Stimulated activated CD4-positive, alpha-beta T cell treated with anti-CD3 and anti-CD28 coated beads, TNF-alpha, amount 100 ng/mL, for 4 hours (primary cell): ENCODE results near the gene TMEM17.

ENCODE experiments used
- DNase-seq, 3 experiments: peaks; one replicate each; pipeline ENCODE4 v3.0.0-alpha.2; 2020; ENCODE audit warnings: low read depth in 3 of 3

The TMEM17 gene

GRCh38 chr2:62455957-62456692 is 49.9 kb downstream of the TMEM17 start:
- DNase-seq = no peak

- DNase-seq = no peak
Observed at GRCh38 chr2:62453955-62454354, 52.0 kb downstream of the TMEM17 start.

GRCh38 chr2:62452701-62453454 is 53.1 kb downstream of the TMEM17 start:
- no peak for DNase-seq

- DNase-seq = no peak
Observed at GRCh38 chr2:62450716-62451191, 55.2 kb downstream of the TMEM17 start.
